Measurements from ENCODE around the gene VEGFA. TPM values are rescaled to one million over a fixed set of nuclear protein-coding genes. Genes with fewer than 3 reads are reported as not detected.

The VEGFA gene
- total RNA-seq, 3 donors from 2014 or later = 89.4 to 165 (median 94.7) TPM

GRCh38 chr6:43747784-43748183 is 22.2 kb upstream of the VEGFA start:
- Histone ChIP-seq H3K9me3 (no peaks in the 10 kb centered on the region), H3K36me3 (ENCODE audit: low read depth) (no peaks in the 10 kb centered on the region), H3K4me1 (ENCODE audit: low read depth) (no peaks in the 10 kb centered on the region), H3K4me3 (no peak overlapping the region)
- ATAC-seq = no peak
- no peak for TF ChIP-seq CTCF (IDR thresholded peaks at IDR 0.05)
- intact Hi-C loops (cut with DNase I, micrococcal nuclease) = no loop called here
- DNase-seq = no peak

- ATAC-seq (no peak), DNase-seq (no peak)
- intact Hi-C loops (cut with DNase I, micrococcal nuclease) = no loop called here
Measured at GRCh38 chr6:43748765-43749164, 21.2 kb upstream of the VEGFA start.

GRCh38 chr6:43749461-43749860 is 20.6 kb upstream of the VEGFA start:
- intact Hi-C loops (cut with DNase I, micrococcal nuclease) = no loop called here
- no peak for ATAC-seq
- Histone ChIP-seq H3K9me3 (no peaks in the 10 kb centered on the region), H3K36me3 (ENCODE audit: low read depth) (no peaks in the 10 kb centered on the region), H3K4me1 (ENCODE audit: low read depth) (no peaks in the 10 kb centered on the region), H3K4me3 (no peak overlapping the region)
- DNase-seq = no peak
- TF ChIP-seq CTCF (IDR thresholded peaks at IDR 0.05) = no peak

More at GRCh38 chr6:43748765-43749164, 21.2 kb upstream of the VEGFA start:
- Histone ChIP-seq H3K4me3 (no peak overlapping the region), H3K9me3 (no peaks in the 10 kb centered on the region), H3K36me3 (ENCODE audit: low read depth) (no peaks in the 10 kb centered on the region), H3K4me1 (ENCODE audit: low read depth) (no peaks in the 10 kb centered on the region)
- no peak for TF ChIP-seq CTCF (IDR thresholded peaks at IDR 0.05)

GRCh38 chr6:43750622-43751021 is 19.4 kb upstream of the VEGFA start:
- no peak for TF ChIP-seq CTCF (IDR thresholded peaks at IDR 0.05)
- no peaks in the 10 kb centered on the region for H3K4me1 ChIP-seq (ENCODE audit: low read depth)
- intact Hi-C loops (cut with DNase I, micrococcal nuclease) = loop anchor here in 1 of 2 donors (10.0 kb wide), 1 partner anchor 76 kb away; no protein-coding TSS in a partner anchor
- DNase-seq = no peak
- no peaks in the 10 kb centered on the region for H3K36me3 ChIP-seq (ENCODE audit: low read depth)
- no peak for ATAC-seq
- no peak overlapping the region for H3K4me3 ChIP-seq
- H3K9me3 ChIP-seq = no peaks in the 10 kb centered on the region

GRCh38 chr6:43753570-43754183 is 16.3 kb upstream of the VEGFA start:
- no peak for TF ChIP-seq CTCF (IDR thresholded peaks at IDR 0.05)
- no peaks in the 10 kb centered on the region for H3K36me3 ChIP-seq (ENCODE audit: low read depth)
- no peak for ATAC-seq

More at GRCh38 chr6:43753570-43754183, 16.3 kb upstream of the VEGFA start:
- Histone ChIP-seq H3K9me3 (no peaks in the 10 kb centered on the region), H3K4me3 (no peak overlapping the region), H3K4me1 (ENCODE audit: low read depth) (no peaks in the 10 kb centered on the region)
- DNase-seq = no peak
- intact Hi-C loops (cut with DNase I, micrococcal nuclease) = loop anchor here in 1 of 2 donors (10.0 kb wide), 1 partner anchor 79 kb away; no protein-coding TSS in a partner anchor
